CD4-positive, alpha-beta memory T cell (primary cell): Measurements from ENCODE around the gene OSBPL8. TPM values are rescaled to one million over a fixed set of nuclear protein-coding genes. Genes with fewer than 3 reads are reported as not detected.

ENCODE experiments used
- CTCF ChIA-PET: fragments of 350-600 bp; sonication (Branson Sonifier 250); formaldehyde crosslinking; loops from one replicate; lab custom pipeline; 2021; ENCODE audit warnings: inconsistent platforms; ENCODE audit not compliant: partially characterized antibody; lab: Charles Lee
- POLR2A ChIA-PET: fragments of 350-600 bp; sonication (Branson Sonifier 250); formaldehyde crosslinking; loops from one replicate; lab custom pipeline; 2021; ENCODE audit not compliant: partially characterized antibody; lab: Charles Lee
- DNase-seq, 5 donors: peaks; one replicate each; pipeline versions ENCODE4 v3.0.0 to v3.0.0-alpha.2; 2020 to 2022; ENCODE audit warnings: mixed read lengths in 1 of 5
- H3K27ac ChIP-seq: one replicate; pipeline ENCODE4 v1.7.0; 2013; ENCODE audit warnings: low read depth, low read length
- H3K27me3 ChIP-seq: 2 replicates; pipeline ENCODE4 v1.7.0; 2013; ENCODE audit warnings: mild to moderate bottlenecking, low read length, moderate library complexity; ENCODE audit not compliant: insufficient read depth
- H3K36me3 ChIP-seq: 2 replicates; pipeline ENCODE4 v1.7.0; 2013; ENCODE audit warnings: mild to moderate bottlenecking, low read length, moderate library complexity; ENCODE audit not compliant: insufficient read depth
- H3K4me1 ChIP-seq: 2 replicates; pipeline ENCODE4 v1.7.0; 2013; ENCODE audit warnings: mild to moderate bottlenecking, low read length, moderate library complexity; ENCODE audit not compliant: insufficient read depth
- H3K4me3 ChIP-seq, 2 donors: one replicate each; pipeline ENCODE4 v1.7.0; 2013; ENCODE audit warnings: low read length in 2 of 2, mild to moderate bottlenecking in 1 of 2
- H3K9me3 ChIP-seq, 2 donors: one replicate each; pipeline ENCODE4 v1.7.0; 2013; ENCODE audit warnings: low read length in 2 of 2, control low read depth in 1 of 2; ENCODE audit not compliant: control insufficient read depth in 1 of 2
- H3K27ac Mint-ChIP-seq, 7 donors: one replicate each; pipeline ENCODE4 v1.8.0; 2020 to 2021; ENCODE audit warnings: mixed read lengths in 7 of 7, mild to moderate bottlenecking in 6 of 7, inconsistent platforms in 3 of 7, moderate library complexity in 3 of 7
- H3K27me3 Mint-ChIP-seq, 2 donors: one replicate each; pipeline ENCODE4 v1.8.0; 2020 to 2021; ENCODE audit warnings: mixed read lengths in 2 of 2
- H3K36me3 Mint-ChIP-seq, 2 donors: one replicate each; pipeline ENCODE4 v1.8.0; 2020 to 2021; ENCODE audit warnings: mixed read lengths in 2 of 2, inconsistent platforms in 1 of 2, mild to moderate bottlenecking in 1 of 2
- H3K4me1 Mint-ChIP-seq, 4 donors: one replicate each; pipeline ENCODE4 v1.8.0; 2020 to 2021; ENCODE audit warnings: mixed read lengths in 4 of 4, mild to moderate bottlenecking in 1 of 4
- H3K4me3 Mint-ChIP-seq, 8 donors: one replicate each; pipeline ENCODE4 v1.8.0; 2020 to 2021; ENCODE audit warnings: mixed read lengths in 8 of 8, mild to moderate bottlenecking in 7 of 8, moderate library complexity in 6 of 8, inconsistent platforms in 3 of 8
- H3K9me3 Mint-ChIP-seq, 8 donors: one replicate each; pipeline ENCODE4 v1.8.0; 2020 to 2021; ENCODE audit warnings: mixed read lengths in 8 of 8, mild to moderate bottlenecking in 5 of 8, inconsistent platforms in 3 of 8, moderate library complexity in 1 of 8
- intact Hi-C: fragments of 100-400 bp; cut with micrococcal nuclease; formaldehyde crosslinking; loops from one replicate; pipeline ENCODE4 v1.15.1; 2023
- polyA plus RNA-seq, 2 donors: library from polyadenylated mRNA; unstranded; fragments of 300-500 nt; fragmentation: Illumina TruSeq; gene quantifications; one replicate each; pipeline ENCODE4 v1.2.3, GENCODE V29; 2021
- total RNA-seq, 2 experiments: library from RNA; stranded (reverse); gene quantifications; one replicate each; pipeline ENCODE4 v1.2.3, GENCODE V29; 2021

The OSBPL8 gene
- total and polyA plus RNA-seq, 4 experiments from 2014 or later, result 126 to 143 (median 129) TPM

GRCh38 chr12:76450690-76451089 lies 108.9 kb downstream of the OSBPL8 start:
- Histone ChIP-seq H3K4me3 (no peak overlapping the region), H3K4me1 (peaks cover 10% of the 10 kb centered on the region), H3K27ac (no peak overlapping the region), H3K27me3 (no peaks in the 10 kb centered on the region), H3K9me3 (no peaks in the 10 kb centered on the region), H3K36me3 (peaks cover 10% of the 10 kb centered on the region)
- H3K36me3 Mint-ChIP-seq, result peaks cover 38 to 43% of the 10 kb centered on the region in 2 donors
- peak overlapping the region in 2 of 7 donors; percentile 26 to 47 for H3K27ac Mint-ChIP-seq
- no peaks in the 10 kb centered on the region for H3K9me3 Mint-ChIP-seq
- no peak overlapping the region for H3K4me3 Mint-ChIP-seq
- intact Hi-C loops, result loop anchor here (5.0 kb wide), 1 partner anchor 33 kb away; no protein-coding TSS in a partner anchor
- no peak for DNase-seq
- ChIA-PET CTCF (no interaction called here), POLR2A (no interaction called here)
- peaks cover 20 to 42% (median 26%) of the 10 kb centered on the region in 4 donors for H3K4me1 Mint-ChIP-seq
- no peaks in the 10 kb centered on the region for H3K27me3 Mint-ChIP-seq

GRCh38 chr12:76449993-76450392 lies 109.6 kb downstream of the OSBPL8 start:
- Mint-ChIP-seq H3K4me3 (no peak overlapping the region), H3K27ac (peak overlapping the region in 2 of 7 donors; percentile 9 to 42), H3K36me3 (peaks cover 38 to 43% of the 10 kb centered on the region in 2 donors), H3K4me1 (peaks cover 25 to 44% (median 28%) of the 10 kb centered on the region in 4 donors), H3K9me3 (no peaks in the 10 kb centered on the region), H3K27me3 (no peaks in the 10 kb centered on the region)
- no peak overlapping the region for H3K27ac ChIP-seq
- no peak overlapping the region for H3K4me3 ChIP-seq
- no peaks in the 10 kb centered on the region for H3K9me3 ChIP-seq
- H3K36me3 ChIP-seq, result peaks cover 10% of the 10 kb centered on the region
- ChIA-PET POLR2A (no interaction called here), CTCF (no interaction called here)
- intact Hi-C loops, result loop anchor here (5.0 kb wide), 1 partner anchor 33 kb away; no protein-coding TSS in a partner anchor
- peaks cover 12% of the 10 kb centered on the region for H3K4me1 ChIP-seq
- no peak for DNase-seq
- no peaks in the 10 kb centered on the region for H3K27me3 ChIP-seq

GRCh38 chr12:76449583-76449982 lies 110.0 kb downstream of the OSBPL8 start:
- H3K27ac ChIP-seq, result no peak overlapping the region
- Mint-ChIP-seq H3K36me3 (peaks cover 38 to 43% of the 10 kb centered on the region in 2 donors), H3K4me3 (no peak overlapping the region), H3K9me3 (no peaks in the 10 kb centered on the region), H3K4me1 (peaks cover 26 to 48% (median 31%) of the 10 kb centered on the region in 4 donors), H3K27ac (peak overlapping the region in 1 of 7 donors; percentile 9), H3K27me3 (no peaks in the 10 kb centered on the region)
- H3K9me3 ChIP-seq, result no peaks in the 10 kb centered on the region
- no peak for DNase-seq
- H3K4me3 ChIP-seq, result no peak overlapping the region
- H3K27me3 ChIP-seq, result no peaks in the 10 kb centered on the region
- POLR2A ChIA-PET, result no interaction called here
- H3K36me3 ChIP-seq, result peaks cover 10% of the 10 kb centered on the region
- CTCF ChIA-PET, result no interaction called here
- intact Hi-C loops, result no loop called here
- peaks cover 16% of the 10 kb centered on the region for H3K4me1 ChIP-seq

- DNase-seq, result no peak
- ChIA-PET POLR2A (no interaction called here), CTCF (no interaction called here)
- H3K36me3 ChIP-seq, result peaks cover 10% of the 10 kb centered on the region
- intact Hi-C loops, result no loop called here
- H3K4me1 ChIP-seq, result peaks cover 21% of the 10 kb centered on the region
- peaks cover 31 to 53% (median 36%) of the 10 kb centered on the region in 4 donors for H3K4me1 Mint-ChIP-seq
- no peaks in the 10 kb centered on the region for H3K27me3 Mint-ChIP-seq
- no peak overlapping the region for H3K4me3 Mint-ChIP-seq
- no peak overlapping the region for H3K27ac Mint-ChIP-seq
- no peak overlapping the region for H3K27ac ChIP-seq
- H3K36me3 Mint-ChIP-seq, result peaks cover 38 to 43% of the 10 kb centered on the region in 2 donors
- no peak overlapping the region for H3K4me3 ChIP-seq
- H3K9me3 Mint-ChIP-seq, result no peaks in the 10 kb centered on the region
- no peaks in the 10 kb centered on the region for H3K27me3 ChIP-seq
- H3K9me3 ChIP-seq, result no peaks in the 10 kb centered on the region
Observed at GRCh38 chr12:76449016-76449415, 110.6 kb downstream of the OSBPL8 start.

GRCh38 chr12:76446090-76446489 lies 113.5 kb downstream of the OSBPL8 start:
- Histone ChIP-seq H3K27me3 (no peaks in the 10 kb centered on the region), H3K9me3 (no peaks in the 10 kb centered on the region), H3K4me1 (peaks cover 34% of the 10 kb centered on the region), H3K36me3 (peaks cover 10% of the 10 kb centered on the region), H3K27ac (no peak overlapping the region), H3K4me3 (no peak overlapping the region)
- peaks cover 28 to 29% of the 10 kb centered on the region in 2 donors for H3K36me3 Mint-ChIP-seq
- peak overlapping the region in 2 of 8 donors; percentile 16 to 29 for H3K4me3 Mint-ChIP-seq
- intact Hi-C loops, result no loop called here
- H3K27ac Mint-ChIP-seq, result peak overlapping the region in 1 of 7 donors; percentile 10
- no peaks in the 10 kb centered on the region for H3K9me3 Mint-ChIP-seq
- ChIA-PET CTCF (interaction anchor here (0.9 kb wide), 1 partner anchor 9 kb away, joined by 4 read pairs; no protein-coding TSS in a partner anchor), POLR2A (no interaction called here)
- no peaks in the 10 kb centered on the region for H3K27me3 Mint-ChIP-seq
- no peak for DNase-seq
- H3K4me1 Mint-ChIP-seq, result peaks cover 32 to 55% (median 44%) of the 10 kb centered on the region in 4 donors

- intact Hi-C loops, result no loop called here
- Histone ChIP-seq H3K27me3 (no peaks in the 10 kb centered on the region), H3K9me3 (no peaks in the 10 kb centered on the region), H3K4me3 (no peak overlapping the region), H3K36me3 (peaks cover 7% of the 10 kb centered on the region), H3K27ac (no peak overlapping the region), H3K4me1 (peaks cover 34% of the 10 kb centered on the region)
- H3K4me1 Mint-ChIP-seq, result peaks cover 29 to 57% (median 47%) of the 10 kb centered on the region in 4 donors
- H3K9me3 Mint-ChIP-seq, result no peaks in the 10 kb centered on the region
- CTCF ChIA-PET, result interaction anchor here (0.9 kb wide), 1 partner anchor 9 kb away, joined by 4 read pairs; no protein-coding TSS in a partner anchor
- no peaks in the 10 kb centered on the region for H3K27me3 Mint-ChIP-seq
- peaks cover 24 to 26% of the 10 kb centered on the region in 2 donors for H3K36me3 Mint-ChIP-seq
- no peak for DNase-seq
- POLR2A ChIA-PET, result no interaction called here
- peak overlapping the region in 2 of 7 donors; percentile 46 to 59 for H3K27ac Mint-ChIP-seq
- peak overlapping the region in 1 of 8 donors; percentile 23 for H3K4me3 Mint-ChIP-seq
Observed at GRCh38 chr12:76445462-76445861, 114.1 kb downstream of the OSBPL8 start.

- Mint-ChIP-seq H3K36me3 (peaks cover 15 to 22% of the 10 kb centered on the region in 2 donors), H3K9me3 (no peaks in the 10 kb centered on the region), H3K4me3 (peak overlapping the region in 1 of 8 donors; percentile 1), H3K27ac (peak overlapping the region in 3 of 7 donors; percentile 9 to 47 (median 28)), H3K27me3 (no peaks in the 10 kb centered on the region), H3K4me1 (peaks cover 29 to 55% (median 49%) of the 10 kb centered on the region in 4 donors)
- H3K9me3 ChIP-seq, result no peaks in the 10 kb centered on the region
- no peak overlapping the region for H3K27ac ChIP-seq
- intact Hi-C loops, result no loop called here
- no peak for DNase-seq
- H3K36me3 ChIP-seq, result peaks cover under 1% of the 10 kb centered on the region
- peaks cover 34% of the 10 kb centered on the region for H3K4me1 ChIP-seq
- ChIA-PET CTCF (interaction anchor here (0.9 kb wide), 2 partner anchors 11 to 12 kb away, joined by 5 to 9 read pairs; no protein-coding TSS in a partner anchor), POLR2A (no interaction called here)
- no peak overlapping the region for H3K4me3 ChIP-seq
- no peaks in the 10 kb centered on the region for H3K27me3 ChIP-seq
Observed at GRCh38 chr12:76444408-76444984, 115.1 kb downstream of the OSBPL8 start.
